ENCODE data around the gene EEFSEC.

- TF ChIP-seq CTCF (IDR thresholded peaks at IDR 0.05) (no peak), ZFX (IDR thresholded peaks at IDR 0.05; ENCODE audit: borderline replicate concordance) (no peak)
Observed at GRCh38 chr3:128151758-128152274, 1.5 kb upstream of the EEFSEC start.
